Mucosa of stomach (tissue), 1 donor: Measurements from ENCODE around the gene AGBL4.
"Not testable (repeated sequence)": the region's sequence is repeated elsewhere in the genome, so short reads cannot be mapped to it uniquely, and the experiment has no call there.

ENCODE experiments used
- H3K27me3 ChIP-seq: one replicate; pipeline ENCODE4 v1.7.0; 2013; ENCODE audit warnings: mild to moderate bottlenecking, low read length; ENCODE audit not compliant: control insufficient read depth, insufficient read depth
- H3K36me3 ChIP-seq: one replicate; pipeline ENCODE4 v1.7.0; 2013; ENCODE audit warnings: low read length; ENCODE audit not compliant: control insufficient read depth, insufficient read depth
- H3K4me1 ChIP-seq: one replicate; pipeline ENCODE4 v1.7.0; 2013; ENCODE audit warnings: mild to moderate bottlenecking, low read length; ENCODE audit not compliant: control insufficient read depth, insufficient read depth
- H3K4me3 ChIP-seq: one replicate; pipeline ENCODE4 v1.7.0; 2013; ENCODE audit warnings: low read length
- H3K9ac ChIP-seq: one replicate; pipeline ENCODE4 v1.7.0; 2013; ENCODE audit warnings: mild to moderate bottlenecking, low read length, moderate library complexity
- H3K9me3 ChIP-seq: one replicate; pipeline ENCODE4 v1.7.0; 2013; ENCODE audit warnings: mild to moderate bottlenecking, low read length, moderate library complexity; ENCODE audit not compliant: control insufficient read depth
- donor health status: Pancreatic carcinoma.

The AGBL4 gene

DNA sequence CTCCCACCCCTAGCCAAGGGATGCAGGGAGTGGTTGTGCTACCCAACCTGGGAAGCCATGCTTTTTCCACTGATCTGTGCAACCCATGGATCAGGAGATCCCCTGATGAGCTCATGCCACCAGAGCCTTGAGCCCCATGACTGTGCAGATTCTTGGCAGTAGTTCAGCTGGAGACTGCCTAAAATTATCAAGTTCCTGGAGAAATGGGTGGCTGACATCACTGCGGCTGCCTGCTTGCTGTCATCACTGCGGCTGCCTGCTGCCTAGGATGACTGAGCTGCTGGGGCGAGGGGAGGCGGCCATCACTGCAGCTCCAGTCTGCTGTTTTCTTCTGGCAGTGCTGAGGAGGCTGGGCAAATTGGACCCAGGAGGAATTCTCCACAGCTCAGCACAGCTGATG lies 159.2 kb downstream of the AGBL4 start:
- no peaks in the 10 kb centered on the region for H3K4me1 ChIP-seq

DNA sequence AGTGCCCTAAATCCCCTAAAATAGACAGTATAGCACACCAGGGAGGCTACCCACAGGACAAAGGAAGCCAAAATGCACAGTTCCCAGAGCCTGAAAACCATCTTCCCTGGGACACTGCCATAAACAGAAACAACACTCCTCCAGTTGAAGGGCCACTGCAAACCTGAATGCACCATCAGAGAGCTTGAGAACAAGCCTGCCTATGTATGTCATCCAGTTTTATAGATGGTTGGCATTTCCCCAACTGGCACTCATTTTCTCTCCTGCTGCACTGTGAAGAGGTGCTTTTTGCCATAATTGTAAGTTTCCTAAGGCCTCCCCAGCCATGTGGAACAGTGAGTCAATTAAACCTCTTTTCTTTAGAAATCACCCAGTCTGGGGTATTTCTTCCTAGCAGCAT lies 169.0 kb downstream of the AGBL4 start:
- Histone ChIP-seq H3K27me3 (no peaks in the 10 kb centered on the region), H3K4me3 (no peak overlapping the region), H3K36me3 (no peaks in the 10 kb centered on the region), H3K4me1 (no peaks in the 10 kb centered on the region), H3K9me3 (no peaks in the 10 kb centered on the region), H3K9ac (no peak overlapping the region)

More for the DNA sequence above, 159.2 kb downstream of the AGBL4 start:
- H3K4me3 ChIP-seq, result no peak overlapping the region
- H3K36me3 ChIP-seq, result no peaks in the 10 kb centered on the region
- no peaks in the 10 kb centered on the region for H3K9me3 ChIP-seq
- H3K9ac ChIP-seq, result no peak overlapping the region
- H3K27me3 ChIP-seq, result no peaks in the 10 kb centered on the region

DNA sequence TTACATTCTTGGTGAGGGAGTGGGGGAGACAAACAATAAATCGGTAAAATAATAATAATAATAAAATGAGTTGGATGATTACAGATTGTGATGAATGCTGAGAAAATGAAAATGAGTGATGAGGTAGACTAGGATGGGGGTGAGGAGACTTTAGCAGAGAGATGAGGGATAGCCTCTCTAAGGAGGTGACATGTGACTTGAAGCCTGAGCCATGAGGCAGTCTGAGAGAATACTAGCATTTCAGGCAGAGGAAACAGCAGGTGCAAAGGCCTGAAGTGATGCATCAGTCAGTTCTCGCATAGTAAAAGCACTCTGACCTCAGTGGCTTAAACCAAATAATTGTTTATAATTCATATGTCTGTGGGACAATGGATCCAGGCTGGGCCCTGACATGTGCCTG lies 181.2 kb downstream of the AGBL4 start:
- H3K9ac ChIP-seq, result no peak overlapping the region
- no peaks in the 10 kb centered on the region for H3K36me3 ChIP-seq
- H3K9me3 ChIP-seq, result no peaks in the 10 kb centered on the region
- no peaks in the 10 kb centered on the region for H3K4me1 ChIP-seq
- no peaks in the 10 kb centered on the region for H3K27me3 ChIP-seq
- no peak overlapping the region for H3K4me3 ChIP-seq

GRCh38 chr1:49841767-49842166 lies 182.0 kb downstream of the AGBL4 start:
- H3K36me3 ChIP-seq, result no peaks in the 10 kb centered on the region
- H3K4me3 ChIP-seq, result no peak overlapping the region
- no peaks in the 10 kb centered on the region for H3K4me1 ChIP-seq
- H3K9me3 ChIP-seq, result no peaks in the 10 kb centered on the region
- H3K27me3 ChIP-seq, result no peaks in the 10 kb centered on the region
- no peak overlapping the region for H3K9ac ChIP-seq

DNA sequence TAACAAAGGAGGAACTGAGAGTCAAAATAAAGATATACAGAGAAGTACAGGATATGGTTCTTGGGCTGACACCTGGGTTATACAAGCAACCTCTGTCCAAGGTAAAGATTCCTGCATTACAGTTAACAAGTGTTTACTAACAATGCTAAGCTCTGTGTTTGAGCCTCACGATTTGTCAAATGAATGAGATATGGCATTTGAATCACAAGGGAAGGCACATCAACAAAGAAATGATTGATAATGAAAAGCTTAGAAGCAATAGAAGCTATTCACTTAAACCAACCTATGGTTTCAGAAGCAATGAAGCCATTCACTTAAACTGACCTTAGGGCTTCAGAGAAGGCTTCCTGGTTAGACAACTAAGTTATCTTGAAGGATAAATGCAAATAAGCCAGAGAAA lies 199.5 kb downstream of the AGBL4 start:
- Histone ChIP-seq H3K9ac (no peak overlapping the region), H3K36me3 (no peaks in the 10 kb centered on the region), H3K27me3 (no peaks in the 10 kb centered on the region), H3K4me3 (no peak overlapping the region), H3K9me3 (no peaks in the 10 kb centered on the region), H3K4me1 (no peaks in the 10 kb centered on the region)

DNA sequence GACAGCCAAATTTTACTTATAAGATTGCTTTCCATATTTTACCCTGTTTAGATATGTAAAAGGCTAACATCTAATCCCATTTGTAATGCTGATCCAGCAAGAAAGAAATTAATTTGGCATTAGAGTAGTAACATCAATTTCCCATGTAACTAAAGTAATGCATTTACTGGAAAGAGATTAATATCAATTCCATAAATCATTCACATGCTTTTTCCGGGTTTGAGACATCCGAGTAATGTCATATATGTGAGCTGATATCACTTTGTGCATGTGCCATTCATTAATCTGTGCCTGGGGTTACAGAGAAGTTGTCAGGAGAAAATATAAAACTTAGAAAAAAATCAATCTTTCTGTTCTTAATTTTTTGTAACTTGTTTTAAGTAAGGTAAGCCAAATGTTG lies 206.1 kb downstream of the AGBL4 start:
- H3K9me3 ChIP-seq, result no peaks in the 10 kb centered on the region

DNA sequence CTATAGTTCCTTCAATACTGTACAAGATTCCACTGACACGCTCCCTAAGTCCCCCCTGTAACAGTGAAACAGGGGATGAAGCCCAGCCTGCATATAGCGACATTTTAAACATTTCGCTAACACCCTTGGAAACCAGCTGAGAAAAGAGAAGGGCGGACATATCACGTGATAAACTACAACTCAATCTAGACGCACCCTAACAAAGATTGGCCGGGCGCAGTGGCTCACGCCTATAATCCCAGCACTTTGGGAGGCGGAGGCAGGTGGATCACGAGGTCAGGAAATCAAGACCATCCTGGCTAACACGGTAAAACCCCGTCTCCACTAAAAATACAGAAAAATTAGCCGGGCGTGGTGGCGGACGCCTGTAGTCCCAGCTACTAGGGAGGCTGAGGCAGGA lies 236.7 kb downstream of the AGBL4 start:
- not testable (repeated sequence) for H3K4me1 ChIP-seq, H3K27me3 ChIP-seq, H3K9ac ChIP-seq, H3K36me3 ChIP-seq, H3K4me3 ChIP-seq, H3K9me3 ChIP-seq

More for the DNA sequence above, 206.1 kb downstream of the AGBL4 start:
- H3K4me1 ChIP-seq, result no peaks in the 10 kb centered on the region
- no peaks in the 10 kb centered on the region for H3K27me3 ChIP-seq
- no peaks in the 10 kb centered on the region for H3K36me3 ChIP-seq
- no peak overlapping the region for H3K9ac ChIP-seq
- no peak overlapping the region for H3K4me3 ChIP-seq

GRCh38 chr1:49765034-49765433 lies 258.7 kb downstream of the AGBL4 start:
- H3K36me3 ChIP-seq, result no peaks in the 10 kb centered on the region
- no peaks in the 10 kb centered on the region for H3K9me3 ChIP-seq
- no peak overlapping the region for H3K4me3 ChIP-seq
- no peaks in the 10 kb centered on the region for H3K27me3 ChIP-seq
- no peak overlapping the region for H3K9ac ChIP-seq
- no peaks in the 10 kb centered on the region for H3K4me1 ChIP-seq

DNA sequence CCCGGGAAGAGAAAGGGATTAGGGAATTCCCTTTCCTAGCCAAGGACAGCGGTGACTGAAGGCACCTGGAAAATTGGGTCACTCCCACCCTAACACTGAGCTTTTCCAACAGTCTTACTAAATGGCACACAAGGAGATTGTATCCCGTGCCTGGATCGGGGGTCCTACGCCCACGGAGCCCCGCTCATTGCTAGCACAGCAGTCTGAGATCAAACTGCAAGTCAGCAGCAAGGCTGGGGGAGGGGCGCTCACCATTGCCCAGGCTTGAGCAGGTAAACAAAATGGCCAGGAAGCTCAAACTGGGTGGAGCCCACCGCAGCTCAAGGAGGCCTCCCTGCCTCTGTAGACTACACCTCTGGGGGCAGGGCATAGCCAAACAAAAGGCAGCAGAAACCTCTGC lies 285.6 kb downstream of the AGBL4 start:
- not testable (repeated sequence) for H3K4me3 ChIP-seq, H3K27me3 ChIP-seq, H3K36me3 ChIP-seq, H3K9me3 ChIP-seq, H3K9ac ChIP-seq, H3K4me1 ChIP-seq

GRCh38 chr1:49728377-49728776 lies 295.4 kb downstream of the AGBL4 start:
- H3K27me3 ChIP-seq, result no peaks in the 10 kb centered on the region
- H3K4me1 ChIP-seq, result no peaks in the 10 kb centered on the region
- no peak overlapping the region for H3K9ac ChIP-seq
- no peaks in the 10 kb centered on the region for H3K9me3 ChIP-seq
- H3K36me3 ChIP-seq, result no peaks in the 10 kb centered on the region
- no peak overlapping the region for H3K4me3 ChIP-seq

GRCh38 chr1:49723662-49724061 lies 300.1 kb downstream of the AGBL4 start:
- Histone ChIP-seq H3K4me1 (no peaks in the 10 kb centered on the region), H3K9me3 (no peaks in the 10 kb centered on the region), H3K27me3 (no peaks in the 10 kb centered on the region), H3K9ac (no peak overlapping the region), H3K36me3 (no peaks in the 10 kb centered on the region), H3K4me3 (no peak overlapping the region)

DNA sequence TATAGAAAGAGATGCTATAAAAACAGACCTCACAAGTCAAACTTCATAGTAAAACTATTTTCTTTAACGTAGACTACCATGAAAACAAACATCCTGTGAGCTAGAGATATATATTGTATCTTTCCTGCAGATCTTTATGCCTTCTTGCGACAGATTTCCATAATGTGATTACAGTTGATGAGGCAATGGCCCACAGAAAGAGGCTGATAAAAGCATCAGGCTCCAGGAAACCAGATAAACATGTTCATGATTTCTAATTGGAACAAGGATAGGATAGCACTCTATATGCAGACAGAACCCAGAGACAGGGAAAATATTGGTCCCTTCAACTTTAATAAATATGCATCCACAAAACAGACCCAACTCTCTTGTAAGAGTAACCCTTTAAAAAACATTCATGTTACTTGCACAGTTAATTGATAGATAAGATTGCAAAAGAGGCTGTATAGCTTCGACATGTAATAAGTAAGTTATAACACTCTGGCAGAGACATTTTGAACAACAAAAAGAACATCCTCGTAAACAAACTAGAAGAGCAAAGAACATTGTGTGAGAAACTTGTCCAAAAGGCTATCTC lies 329.4 kb downstream of the AGBL4 start:
- no peak overlapping the region for H3K9ac ChIP-seq
- no peak overlapping the region for H3K4me3 ChIP-seq

GRCh38 chr1:49686107-49686506 lies 337.6 kb downstream of the AGBL4 start:
- Histone ChIP-seq H3K9me3 (no peaks in the 10 kb centered on the region), H3K36me3 (no peaks in the 10 kb centered on the region), H3K27me3 (no peaks in the 10 kb centered on the region), H3K9ac (no peak overlapping the region), H3K4me1 (no peaks in the 10 kb centered on the region), H3K4me3 (no peak overlapping the region)

More for the DNA sequence above, 329.4 kb downstream of the AGBL4 start:
- Histone ChIP-seq H3K36me3 (no peaks in the 10 kb centered on the region), H3K27me3 (no peaks in the 10 kb centered on the region), H3K4me1 (no peaks in the 10 kb centered on the region), H3K9me3 (no peaks in the 10 kb centered on the region)
